ENCODE measurements around the gene EPSTI1. TPM values are rescaled to one million over a fixed set of nuclear protein-coding genes. Genes with fewer than 3 reads are reported as not detected.

Gene EPSTI1
- total RNA-seq, 2 experiments from 2014 or later: 30.7 to 32.0 TPM

DNA sequence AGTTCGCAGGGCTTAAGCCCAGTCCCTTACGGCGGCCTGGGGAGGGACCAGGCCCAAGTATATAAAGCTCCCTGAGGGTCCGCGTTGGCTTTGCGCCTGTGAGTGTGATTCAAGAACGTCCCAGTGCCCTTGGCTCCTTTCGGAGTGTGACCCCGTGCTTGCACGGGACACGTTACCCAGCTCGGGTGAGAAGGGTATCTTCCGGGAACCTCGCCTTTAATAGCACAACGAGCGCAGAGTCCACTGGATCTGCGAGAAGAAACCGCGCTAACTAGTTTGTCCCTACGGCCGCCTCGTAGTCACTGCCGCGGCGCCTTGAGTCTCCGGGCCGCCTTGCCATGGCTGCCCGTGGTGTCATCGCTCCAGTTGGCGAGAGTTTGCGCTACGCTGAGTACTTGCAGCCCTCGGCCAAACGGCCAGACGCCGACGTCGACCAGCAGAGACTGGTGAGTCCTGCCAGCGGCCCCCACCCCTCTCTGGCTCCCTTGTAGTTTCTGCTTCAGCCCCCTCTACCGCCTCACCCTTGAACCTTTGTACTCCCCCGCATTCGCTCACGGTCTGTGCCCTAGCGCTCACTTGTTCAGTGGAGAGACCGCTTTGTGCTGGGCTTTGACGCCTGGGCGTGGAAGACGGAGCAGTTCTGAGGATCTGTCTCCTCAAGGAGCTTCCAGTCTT lies 31.4 kb upstream of the EPSTI1 start, which contains the start of gene DNAJC15:
TSS of gene DNAJC15 (plus strand) at position 298 of the 675 bp plus-strand sequence. CDS start at position 339, 41 bp downstream.
- peaks cover 15% of the 10 kb centered on the region for H3K36me3 Mint-ChIP-seq (ENCODE audit: low read depth)
- peaks cover 28% of the 10 kb centered on the region for H3K4me1 Mint-ChIP-seq
- peak within 1 kb of the TSS; percentile 91 for H3K27ac Mint-ChIP-seq
- POLR2A ChIA-PET: interaction anchor here (0.9 to 1.3 kb wide), 2 partner anchors 32 to 529 kb away, joined by 4 to 8 read pairs; partner anchors contain the start of gene EPSTI1
- peak within 1 kb of the TSS; percentile 99 for H3K4me3 Mint-ChIP-seq
- intact Hi-C loops (cut with DNase I, micrococcal nuclease): loop anchor here (1.0 to 5.0 kb wide), 5 partner anchors 20 to 53 kb away; partner anchors contain the start of gene EPSTI1 (in 1 of the 2)
- ATAC-seq (peak; percentile 95), DNase-seq (peak; percentile 90)
- no peaks in the 10 kb centered on the region for H3K27me3 Mint-ChIP-seq
- CTCF ChIA-PET: interaction anchor here (0.6 to 1.6 kb wide), 8 partner anchors 15 to 813 kb away, joined by 3 to 5 read pairs (median 3); no protein-coding TSS in a partner anchor
- no peaks in the 10 kb centered on the region for H3K9me3 Mint-ChIP-seq (ENCODE audit: low read depth)

DNA sequence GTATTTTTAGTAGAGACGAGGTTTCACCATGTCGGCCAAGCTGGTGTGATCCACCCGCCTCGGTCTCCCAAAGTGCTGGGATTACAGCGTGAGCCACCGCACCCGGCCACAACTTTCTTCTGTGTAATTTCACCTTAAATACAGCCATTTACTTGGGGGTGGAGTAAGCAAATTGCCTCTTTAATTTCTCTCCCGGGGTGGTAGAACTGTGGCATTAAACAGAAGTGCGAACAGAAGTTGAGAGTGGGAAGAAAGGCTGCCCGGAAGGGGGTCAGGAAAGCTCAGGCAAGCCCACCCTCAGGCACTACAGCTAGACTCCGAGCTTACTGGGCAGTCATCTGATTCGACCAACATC lies 30.9 kb upstream of the EPSTI1 start:
- H3K27me3 Mint-ChIP-seq: no peaks in the 10 kb centered on the region
- H3K9me3 Mint-ChIP-seq (ENCODE audit: low read depth): no peaks in the 10 kb centered on the region
- ChIA-PET CTCF (interaction anchor here (0.6 to 0.8 kb wide), 5 partner anchors 15 to 813 kb away, joined by 3 read pairs; no protein-coding TSS in a partner anchor), POLR2A (interaction anchor here (1.3 kb wide), 1 partner anchor 31 kb away, joined by 8 read pairs; the partner anchor contains the start of gene EPSTI1)
- no peak for DNase-seq
- H3K36me3 Mint-ChIP-seq (ENCODE audit: low read depth): peaks cover 10% of the 10 kb centered on the region
- ATAC-seq: no peak
- H3K4me1 Mint-ChIP-seq: peaks cover 23% of the 10 kb centered on the region
- peak overlapping the region; percentile 91 for H3K27ac Mint-ChIP-seq
- peak overlapping the region; percentile 99 for H3K4me3 Mint-ChIP-seq
- intact Hi-C loops (cut with DNase I, micrococcal nuclease): loop anchor here (1.0 to 5.0 kb wide), 5 partner anchors 20 to 52 kb away; partner anchors contain the start of gene EPSTI1 (in 1 of the 2)

DNA sequence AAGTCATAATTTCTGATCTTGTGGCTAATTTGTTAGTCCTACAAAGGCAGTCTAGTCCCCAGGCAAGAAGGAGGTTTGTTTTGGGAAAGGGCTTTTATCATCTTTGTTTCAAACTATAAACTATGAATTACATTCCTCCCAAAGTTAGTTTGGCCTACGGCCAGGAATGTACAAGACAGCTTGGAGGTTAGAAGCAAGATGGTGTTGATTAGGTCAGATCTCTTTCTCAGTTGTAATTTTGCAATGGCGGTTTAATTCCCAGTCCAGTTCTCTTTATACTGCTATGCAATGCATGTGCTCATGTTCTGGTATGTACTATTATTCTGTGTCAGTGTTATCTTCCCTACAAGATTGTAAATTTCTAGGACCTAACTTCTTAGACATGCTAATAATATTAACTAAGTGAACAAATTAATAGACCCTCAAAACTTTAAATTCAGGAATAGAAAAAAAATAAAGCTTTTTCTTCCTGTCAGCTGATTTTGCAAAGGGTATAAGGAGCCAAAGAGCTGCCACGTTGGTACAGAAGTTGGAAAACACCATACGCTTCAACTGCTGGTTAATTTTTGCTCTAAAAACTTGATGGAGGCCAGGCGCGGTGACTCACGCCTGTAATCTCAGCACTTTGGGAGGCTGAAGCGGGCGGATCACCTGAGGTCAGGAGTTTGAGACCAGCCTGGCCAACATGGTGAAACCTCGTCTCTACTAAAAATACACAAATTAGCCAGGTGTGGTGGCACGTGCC lies 30.1 kb upstream of the EPSTI1 start:
- Mint-ChIP-seq H3K9me3 (ENCODE audit: low read depth) (no peaks in the 10 kb centered on the region), H3K4me3 (no peak overlapping the region), H3K36me3 (ENCODE audit: low read depth) (peaks cover 5% of the 10 kb centered on the region), H3K4me1 (peaks cover 16% of the 10 kb centered on the region), H3K27ac (no peak overlapping the region), H3K27me3 (no peaks in the 10 kb centered on the region)
- intact Hi-C loops (cut with DNase I, micrococcal nuclease): loop anchor here (2.0 to 5.0 kb wide), 2 partner anchors 50 to 51 kb away; no protein-coding TSS in a partner anchor
- ChIA-PET POLR2A (no interaction called here), CTCF (interaction anchor here (0.6 to 0.7 kb wide), 2 partner anchors 28 to 406 kb away, joined by 3 read pairs; no protein-coding TSS in a partner anchor)
- no peak for DNase-seq
- ATAC-seq: no peak

DNA sequence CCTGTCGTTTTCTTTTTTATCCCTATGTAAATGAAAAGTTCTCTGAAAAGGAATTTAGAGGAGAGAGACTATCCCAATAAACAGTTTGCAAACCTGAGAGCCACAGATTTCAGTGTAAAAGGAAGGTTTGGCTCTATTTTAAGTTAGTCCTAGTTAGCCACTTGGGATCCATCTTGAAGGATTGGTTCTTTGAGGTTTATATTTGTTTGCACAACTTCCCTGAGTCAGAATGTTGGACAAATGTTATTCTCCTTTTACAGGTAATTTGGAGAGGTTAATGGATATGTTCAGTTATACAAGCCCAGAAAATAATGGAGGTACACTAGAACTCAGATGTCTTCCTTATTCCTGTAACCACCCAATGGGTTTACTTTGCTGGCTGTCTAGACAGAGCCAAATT lies 28.8 kb upstream of the EPSTI1 start:
- peaks cover 4% of the 10 kb centered on the region for H3K36me3 Mint-ChIP-seq (ENCODE audit: low read depth)
- ChIA-PET CTCF (no interaction called here), POLR2A (no interaction called here)
- intact Hi-C loops (cut with DNase I, micrococcal nuclease): loop anchor here in 1 of 2 experiments (5.0 kb wide), 1 partner anchor 48 kb away; no protein-coding TSS in a partner anchor
- H3K4me3 Mint-ChIP-seq: no peak overlapping the region
- H3K9me3 Mint-ChIP-seq (ENCODE audit: low read depth): no peaks in the 10 kb centered on the region
- DNase-seq (no peak), ATAC-seq (no peak)
- no peak overlapping the region for H3K27ac Mint-ChIP-seq
- H3K27me3 Mint-ChIP-seq: no peaks in the 10 kb centered on the region
- peaks cover 11% of the 10 kb centered on the region for H3K4me1 Mint-ChIP-seq

DNA sequence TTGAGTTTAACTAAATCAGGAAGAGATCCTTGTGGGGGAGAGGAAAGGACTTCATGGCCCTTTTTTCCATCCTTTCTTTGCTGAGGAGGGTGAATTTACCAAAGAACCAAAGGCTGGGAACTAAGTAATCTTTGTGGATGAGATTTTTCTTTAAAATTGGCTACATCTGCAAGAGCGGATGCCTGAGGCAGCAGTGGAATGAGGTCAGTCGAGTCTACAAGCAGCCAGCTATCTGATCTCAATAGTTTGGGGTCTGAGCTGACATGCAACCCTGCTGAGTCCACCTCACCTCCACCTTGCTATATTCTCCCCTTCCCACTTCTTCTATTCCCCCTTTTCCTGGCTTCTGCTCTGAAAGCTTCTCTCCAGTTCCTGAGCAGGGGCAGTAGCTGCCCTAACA lies 27.8 kb upstream of the EPSTI1 start:
- Mint-ChIP-seq H3K4me3 (no peak overlapping the region), H3K27me3 (no peaks in the 10 kb centered on the region), H3K36me3 (ENCODE audit: low read depth) (peaks cover 4% of the 10 kb centered on the region), H3K4me1 (peaks cover 6% of the 10 kb centered on the region), H3K9me3 (ENCODE audit: low read depth) (no peaks in the 10 kb centered on the region), H3K27ac (no peak overlapping the region)
- CTCF ChIA-PET: interaction anchor here (0.9 to 1.1 kb wide), 2 partner anchors 9 to 66 kb away, joined by 3 read pairs; no protein-coding TSS in a partner anchor
- ATAC-seq (no peak), DNase-seq (no peak)
- intact Hi-C loops (cut with DNase I, micrococcal nuclease): loop anchor here in 1 of 2 experiments (5.0 kb wide), 1 partner anchor 48 kb away; no protein-coding TSS in a partner anchor
- POLR2A ChIA-PET: no interaction called here

DNA sequence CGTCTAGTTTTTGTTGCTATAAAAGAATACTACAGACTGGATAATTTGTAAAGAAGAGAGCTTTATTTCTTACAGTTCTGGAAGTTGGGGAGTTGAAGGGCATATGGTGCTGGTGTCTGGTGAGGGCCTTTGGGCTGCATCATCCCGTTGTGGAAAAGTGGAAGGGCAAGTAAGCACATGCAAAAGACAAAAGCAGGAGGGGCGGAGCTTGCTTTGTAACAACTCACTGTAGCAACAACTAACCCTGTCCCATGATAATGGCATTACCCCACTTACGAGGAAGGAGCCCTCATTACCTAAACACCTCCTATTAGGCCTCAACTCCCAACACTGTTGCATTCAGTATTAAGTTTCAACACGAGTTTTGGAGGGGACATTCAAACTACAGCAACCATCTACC lies 24.2 kb upstream of the EPSTI1 start:
- H3K36me3 Mint-ChIP-seq (ENCODE audit: low read depth): no peaks in the 10 kb centered on the region
- DNase-seq (no peak), ATAC-seq (no peak)
- POLR2A ChIA-PET: no interaction called here
- intact Hi-C loops (cut with DNase I, micrococcal nuclease): no loop called here
- H3K4me3 Mint-ChIP-seq: no peak overlapping the region
- H3K4me1 Mint-ChIP-seq: no peaks in the 10 kb centered on the region
- H3K27me3 Mint-ChIP-seq: no peaks in the 10 kb centered on the region
- no peaks in the 10 kb centered on the region for H3K9me3 Mint-ChIP-seq (ENCODE audit: low read depth)
- H3K27ac Mint-ChIP-seq: no peak overlapping the region
- CTCF ChIA-PET: no interaction called here

DNA sequence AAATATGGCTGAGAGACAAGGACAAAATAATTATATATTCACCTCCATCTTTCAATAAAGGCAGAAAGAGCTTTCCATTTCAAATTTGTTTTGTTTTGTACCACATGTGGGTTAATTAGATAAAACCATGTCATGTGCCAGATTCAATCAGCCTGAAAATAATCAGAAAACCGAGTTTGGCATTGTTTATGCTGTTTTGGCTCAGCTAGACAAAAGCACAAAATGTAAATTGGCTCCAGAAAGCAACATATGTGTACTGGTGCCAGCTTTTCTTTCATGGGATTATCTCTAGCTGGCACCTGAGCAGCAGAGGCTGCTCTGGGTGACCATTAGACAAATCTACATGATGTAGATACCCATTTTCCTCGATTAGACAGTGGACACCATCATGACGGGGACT lies 22.1 kb upstream of the EPSTI1 start:
- no peak overlapping the region for H3K4me3 Mint-ChIP-seq
- ATAC-seq: no peak

DNA sequence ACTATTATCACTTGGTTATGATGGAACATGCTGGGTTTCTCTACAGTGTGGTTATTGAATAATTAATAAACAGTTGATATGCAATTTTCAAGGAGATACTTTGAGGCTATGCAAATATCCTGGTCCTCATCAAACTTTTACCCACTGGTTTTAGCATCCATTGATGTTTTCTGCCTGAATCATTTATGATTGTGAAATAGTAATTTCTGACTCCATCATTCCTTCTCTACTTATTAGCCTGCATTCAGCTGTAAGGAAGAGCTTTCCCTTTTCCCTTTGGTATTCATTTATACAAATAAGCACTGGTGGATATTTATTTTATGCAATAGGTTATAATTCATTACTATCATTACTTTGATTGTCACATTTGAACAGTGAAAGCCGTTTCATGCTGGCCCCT lies 17.5 kb upstream of the EPSTI1 start:
- no peak overlapping the region for H3K4me3 Mint-ChIP-seq
- DNase-seq (no peak), ATAC-seq (no peak)
- H3K36me3 Mint-ChIP-seq (ENCODE audit: low read depth): no peaks in the 10 kb centered on the region
- no peaks in the 10 kb centered on the region for H3K27me3 Mint-ChIP-seq
- CTCF ChIA-PET: interaction anchor here (1.2 kb wide), 1 partner anchor 10 kb away, joined by 3 read pairs; no protein-coding TSS in a partner anchor
- no peaks in the 10 kb centered on the region for H3K4me1 Mint-ChIP-seq
- no peaks in the 10 kb centered on the region for H3K9me3 Mint-ChIP-seq (ENCODE audit: low read depth)
- H3K27ac Mint-ChIP-seq: no peak overlapping the region
- intact Hi-C loops (cut with DNase I, micrococcal nuclease): no loop called here
- POLR2A ChIA-PET: no interaction called here

More for the DNA sequence above, 22.1 kb upstream of the EPSTI1 start:
- no peak for DNase-seq
- no peaks in the 10 kb centered on the region for H3K9me3 Mint-ChIP-seq (ENCODE audit: low read depth)
- intact Hi-C loops (cut with DNase I, micrococcal nuclease): no loop called here
- no peaks in the 10 kb centered on the region for H3K27me3 Mint-ChIP-seq
- ChIA-PET POLR2A (no interaction called here), CTCF (no interaction called here)
- H3K27ac Mint-ChIP-seq: no peak overlapping the region
- H3K4me1 Mint-ChIP-seq: no peaks in the 10 kb centered on the region
- no peaks in the 10 kb centered on the region for H3K36me3 Mint-ChIP-seq (ENCODE audit: low read depth)

DNA sequence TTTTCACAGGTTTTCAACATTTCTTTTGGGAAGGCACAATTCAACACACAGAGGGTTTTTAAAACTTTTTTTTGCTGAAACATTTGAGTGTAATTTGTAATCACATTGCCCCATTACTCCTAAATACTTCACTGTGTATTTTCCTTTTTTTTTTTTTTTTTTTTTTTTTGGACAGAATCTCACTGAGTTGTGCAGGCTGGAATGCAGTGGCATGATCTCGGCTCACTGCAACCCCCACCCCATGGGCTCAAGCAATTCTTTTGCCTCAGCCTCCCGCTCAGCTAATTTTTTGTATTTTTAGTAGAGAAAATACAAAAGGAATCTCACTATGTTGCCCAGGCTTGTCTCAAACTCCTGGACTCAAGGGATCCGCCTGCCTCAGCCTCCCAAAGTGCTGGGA lies 16.6 kb upstream of the EPSTI1 start:
- ChIA-PET POLR2A (no interaction called here), CTCF (no interaction called here)
- Mint-ChIP-seq H3K9me3 (ENCODE audit: low read depth) (no peaks in the 10 kb centered on the region), H3K4me1 (no peaks in the 10 kb centered on the region), H3K4me3 (no peak overlapping the region), H3K36me3 (ENCODE audit: low read depth) (no peaks in the 10 kb centered on the region), H3K27me3 (no peaks in the 10 kb centered on the region), H3K27ac (no peak overlapping the region)
- ATAC-seq (no peak), DNase-seq (no peak)
- intact Hi-C loops (cut with DNase I, micrococcal nuclease): no loop called here

DNA sequence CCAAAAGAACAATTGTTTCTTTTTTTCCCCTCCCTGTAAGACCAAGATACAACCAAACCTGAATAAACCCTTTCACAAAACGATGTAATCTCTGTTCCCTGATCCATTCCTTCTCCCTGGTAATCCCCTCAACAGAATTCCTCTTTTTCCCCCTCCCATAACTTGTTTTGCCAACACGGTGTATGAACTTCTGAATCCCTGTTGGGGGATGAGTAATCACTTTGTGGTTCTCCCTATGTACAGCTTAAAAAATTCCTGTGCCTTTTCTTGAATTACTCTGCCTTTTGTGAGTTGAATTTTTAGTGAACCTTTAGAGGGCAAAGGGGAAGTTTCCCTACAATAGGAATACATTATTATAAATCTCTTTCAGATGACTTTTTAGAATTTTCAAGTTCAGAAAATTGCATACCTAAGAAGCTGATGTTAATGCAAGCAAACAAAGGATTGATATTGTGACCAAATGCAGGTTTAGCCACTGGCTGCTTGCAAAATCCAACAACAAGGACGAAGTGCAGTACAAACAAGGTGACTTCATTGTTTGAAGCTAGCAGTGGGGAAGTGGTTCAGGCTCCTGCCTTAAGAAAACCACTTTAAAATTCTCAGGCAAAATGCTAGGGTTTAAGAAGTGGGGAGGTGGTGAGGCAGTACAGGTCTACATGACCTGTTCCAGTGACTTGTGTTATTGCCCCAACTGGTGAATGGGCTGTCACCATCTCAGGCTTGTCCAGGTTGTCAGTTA lies 15.0 kb upstream of the EPSTI1 start:
- POLR2A ChIA-PET: no interaction called here
- CTCF ChIA-PET: no interaction called here
- Mint-ChIP-seq H3K27ac (no peak overlapping the region), H3K4me1 (no peaks in the 10 kb centered on the region), H3K9me3 (ENCODE audit: low read depth) (peaks cover 9% of the 10 kb centered on the region), H3K4me3 (no peak overlapping the region), H3K27me3 (no peaks in the 10 kb centered on the region), H3K36me3 (ENCODE audit: low read depth) (no peaks in the 10 kb centered on the region)
- ATAC-seq (no peak), DNase-seq (no peak)
- intact Hi-C loops (cut with DNase I, micrococcal nuclease): no loop called here
